Fibroblast of lung (primary cell): ENCODE measurements around the gene RPS27. TPM values are rescaled to one million over a fixed set of nuclear protein-coding genes. Genes with fewer than 3 reads are reported as not detected.

Experiments used
- DNase-seq, 2 donors: peaks; one replicate each; pipeline versions ENCODE4 v3.0.0 to v3.0.0-alpha.2; 2010; ENCODE audit warnings: low read depth in 2 of 2
- H2AFZ ChIP-seq: 2 replicates; pipeline ENCODE4 v1.5.1; 2012; ENCODE audit warnings: low read length, control low read depth, inconsistent platforms
- H3K27ac ChIP-seq: 2 replicates; pipeline ENCODE4 v1.5.1; 2011; ENCODE audit warnings: low read length, control low read depth; ENCODE audit not compliant: insufficient read depth
- H3K27me3 ChIP-seq: 2 replicates; pipeline ENCODE4 v1.5.1; 2011; ENCODE audit warnings: mild to moderate bottlenecking, low read length; ENCODE audit not compliant: control insufficient read depth, insufficient read depth
- H3K36me3 ChIP-seq: 2 replicates; pipeline ENCODE4 v1.5.1; 2011; ENCODE audit warnings: low read length; ENCODE audit not compliant: control insufficient read depth, insufficient read depth
- H3K4me1 ChIP-seq: 2 replicates; pipeline ENCODE4 v1.5.1; 2011; ENCODE audit warnings: low read length; ENCODE audit not compliant: control insufficient read depth, insufficient read depth; ENCODE audit errors: extremely low read depth
- H3K4me2 ChIP-seq: 2 replicates; pipeline ENCODE4 v1.5.1; 2011; ENCODE audit warnings: low read length, control low read depth; ENCODE audit not compliant: insufficient read depth; ENCODE audit errors: extremely low read depth
- H3K4me3 ChIP-seq, 4 experiments: fragments of 200-600 bp in 1 of 4; sonication (generic) in 1 of 4; replicated peaks in 1 of 4; 2 replicates each; pipeline ENCODE4 v1.5.1; 2011 to 2016; ENCODE audit warnings: low read length in 4 of 4, low read depth in 3 of 4, mild to moderate bottlenecking in 3 of 4, control low read depth in 2 of 4, inconsistent platforms in 1 of 4, mixed read lengths in 1 of 4; ENCODE audit not compliant: insufficient read depth in 1 of 4; ENCODE audit errors: control extremely low read depth in 1 of 4
- H3K79me2 ChIP-seq: 2 replicates; pipeline ENCODE4 v1.5.1; 2012; ENCODE audit warnings: mild to moderate bottlenecking, low read length, inconsistent platforms; ENCODE audit not compliant: control insufficient read depth, insufficient read depth
- H3K9ac ChIP-seq: 2 replicates; pipeline ENCODE4 v1.5.1; 2011; ENCODE audit warnings: mild to moderate bottlenecking, low read length, control low read depth; ENCODE audit not compliant: insufficient read depth
- H3K9me3 ChIP-seq: 2 replicates; pipeline ENCODE4 v1.5.1; 2012; ENCODE audit warnings: low read depth, low read length; ENCODE audit not compliant: control insufficient read depth, insufficient read depth
- H4K20me1 ChIP-seq: 2 replicates; pipeline ENCODE4 v1.5.1; 2011; ENCODE audit warnings: low read length; ENCODE audit not compliant: control insufficient read depth, insufficient read depth; ENCODE audit errors: extremely low read depth
- CTCF ChIP-seq, 2 donors: IDR thresholded peaks in 1 of 2; conservative IDR thresholded peaks in 1 of 2; 1 replicate in 1 of 2; 2 replicates in 1 of 2; pipeline ENCODE4 v1.5.1; 2011 to 2012; ENCODE audit warnings: low read length in 2 of 2, control low read depth in 1 of 2, inconsistent platforms in 1 of 2, low read depth in 1 of 2, mild to moderate bottlenecking in 1 of 2
- EZH2 ChIP-seq: IDR thresholded peaks from 2 replicates; pipeline ENCODE4 v1.5.1; 2012; ENCODE audit warnings: low read length, control low read depth, mild to moderate bottlenecking; ENCODE audit errors: missing control alignments
- polyA plus RNA-seq, 2 donors: library from polyadenylated mRNA; depleted of rRNA in 1 of 2; stranded (reverse) in 1 of 2; unstranded in 1 of 2; fragments of >200 nt; gene quantifications; 2 replicates each; pipeline ENCODE4 v1.2.1, GENCODE V29; 2011 to 2012; ENCODE audit warnings: missing spikeins in 1 of 2
- total RNA-seq: library from RNA; depleted of rRNA; stranded (reverse); fragments of >200 nt; gene quantifications from 2 replicates; pipeline ENCODE4 v1.2.1, GENCODE V29; 2014

Gene RPS27
- total and polyA plus RNA-seq, 2 donors (not counting 1 experiment from before 2014, with no cell fraction given), result 2,883 to 3,291 TPM

- no peak for DNase-seq
- no peaks in the 10 kb centered on the region for H4K20me1 ChIP-seq
- H3K36me3 ChIP-seq, result peaks cover 13% of the 10 kb centered on the region
- no peak overlapping the region for H3K27ac ChIP-seq
- H3K27me3 ChIP-seq, result no peaks in the 10 kb centered on the region
- no peak overlapping the region for H2AFZ ChIP-seq
- TF ChIP-seq CTCF (conservative IDR thresholded peaks at IDR 0.05 in 1 of 2, IDR thresholded peaks at IDR 0.05 in 1 of 2; ENCODE audit: low read depth in 1 of 2, low read length in 2 of 2) (no peak), EZH2 (no peak)
- no peak overlapping the region for H3K4me3 ChIP-seq
- peaks cover 5% of the 10 kb centered on the region for H3K4me1 ChIP-seq
- H3K79me2 ChIP-seq, result peaks cover 17% of the 10 kb centered on the region
- H3K9ac ChIP-seq, result no peak overlapping the region
- H3K4me2 ChIP-seq, result no peak overlapping the region
- no peaks in the 10 kb centered on the region for H3K9me3 ChIP-seq
These were observed 17.0 kb upstream of the RPS27 start for GRCh38 chr1:153973525-153973924.

GRCh38 chr1:153976819-153977249 is 13.7 kb upstream of the RPS27 start:
- peak overlapping the region; percentile 70 for H2AFZ ChIP-seq
- peaks cover 17% of the 10 kb centered on the region for H3K36me3 ChIP-seq
- peak overlapping the region; percentile 85 to 100 (median 96) for H3K4me3 ChIP-seq
- peaks cover 17% of the 10 kb centered on the region for H3K79me2 ChIP-seq
- H3K9ac ChIP-seq, result peak overlapping the region; percentile 89
- peak overlapping the region; percentile 81 for H3K27ac ChIP-seq
- peak overlapping the region; percentile 94 for H3K4me2 ChIP-seq
- H3K4me1 ChIP-seq, result peaks cover 6% of the 10 kb centered on the region
- no peaks in the 10 kb centered on the region for H3K9me3 ChIP-seq
- no peaks in the 10 kb centered on the region for H4K20me1 ChIP-seq
- no peak for DNase-seq
- TF ChIP-seq CTCF (conservative IDR thresholded peaks at IDR 0.05 in 1 of 2, IDR thresholded peaks at IDR 0.05 in 1 of 2; ENCODE audit: low read depth in 1 of 2, low read length in 2 of 2) (no peak), EZH2 (no peak)
- H3K27me3 ChIP-seq, result no peaks in the 10 kb centered on the region

GRCh38 chr1:153977250-153978240 is 13.0 kb upstream of the RPS27 start, which contains the start of gene JTB:
Gene JTB (minus strand): TSS chr1:153977674. CDS start chr1:153977252, 422 bp downstream.
- Histone ChIP-seq H3K27ac (peak within 1 kb of the TSS; percentile 81), H3K27me3 (no peaks in the 10 kb centered on the region), H3K36me3 (peaks cover 19% of the 10 kb centered on the region), H3K4me1 (peaks cover 6% of the 10 kb centered on the region), H3K9me3 (no peaks in the 10 kb centered on the region), H2AFZ (peak within 1 kb of the TSS; percentile 97), H3K4me3 (peak within 1 kb of the TSS; percentile 85 to 100 (median 96)), H3K79me2 (peaks cover 17% of the 10 kb centered on the region), H3K4me2 (peak within 1 kb of the TSS; percentile 96), H4K20me1 (no peaks in the 10 kb centered on the region), H3K9ac (peak within 1 kb of the TSS; percentile 89)
- peak; percentile 78 to 81 for DNase-seq
- TF ChIP-seq CTCF (conservative IDR thresholded peaks at IDR 0.05 in 1 of 2, IDR thresholded peaks at IDR 0.05 in 1 of 2; ENCODE audit: low read depth in 1 of 2, low read length in 2 of 2) (no peak), EZH2 (no peak)
